ENCODE data around the gene ZNF75A.
"Not testable (repeated sequence)": the region's sequence is repeated elsewhere in the genome, so short reads cannot be mapped to it uniquely, and the experiment has no call there.

ZNF75A gene

GRCh38 chr16:3305109-3306068, at the start of gene ZNF75A, which contains the start of gene TIGD7:
TSS of gene ZNF75A (plus strand) at chr16:3305497. CDS start at chr16:3308429, 2,932 bp downstream.
TSS of gene TIGD7 (minus strand) at chr16:3305430. CDS start at chr16:3300614, 4,816 bp downstream.
- DNase-seq = peak; percentile 14

GRCh38 chr16:3256146-3256865, 49.0 kb upstream of the ZNF75A start, which contains the start of gene MEFV:
TSS of gene MEFV (minus strand) at chr16:3256633. CDS start at chr16:3256587, 46 bp downstream.
- no peak for DNase-seq

GRCh38 chr16:3256866-3257465, 48.3 kb upstream of the ZNF75A start:
- no peak for DNase-seq

- no peak for DNase-seq
These were observed 45.5 kb upstream of the ZNF75A start for GRCh38 chr16:3259836-3260235.

- DNase-seq = no peak
These were observed 42.8 kb upstream of the ZNF75A start for GRCh38 chr16:3262517-3262916.

- peak; percentile 80 for DNase-seq
These were observed 40.9 kb upstream of the ZNF75A start for GRCh38 chr16:3264137-3265036.

- DNase-seq = no peak
These were observed 38.3 kb upstream of the ZNF75A start for GRCh38 chr16:3266873-3267537.

- DNase-seq = no peak
These were observed 37.0 kb upstream of the ZNF75A start for GRCh38 chr16:3268294-3268693.

- not testable (repeated sequence) for DNase-seq
These were observed 34.6 kb upstream of the ZNF75A start for GRCh38 chr16:3270718-3271117.

GRCh38 chr16:3271281-3271680, 34.0 kb upstream of the ZNF75A start:
- DNase-seq = not testable (repeated sequence)

- DNase-seq = peak; percentile 32
These were observed 30.8 kb upstream of the ZNF75A start for GRCh38 chr16:3274490-3274889.

GRCh38 chr16:3274947-3275346, 30.4 kb upstream of the ZNF75A start:
- no peak for DNase-seq

GRCh38 chr16:3276679-3277078, 28.6 kb upstream of the ZNF75A start:
- no peak for DNase-seq

- no peak for DNase-seq
These were observed 24.0 kb upstream of the ZNF75A start for GRCh38 chr16:3281222-3281820.

GRCh38 chr16:3282103-3282729, 23.1 kb upstream of the ZNF75A start:
- DNase-seq = peak; percentile 36

GRCh38 chr16:3282730-3283542, 22.4 kb upstream of the ZNF75A start, which contains the start of gene ZNF263:
TSS of gene ZNF263 (plus strand) at chr16:3283491. CDS start at chr16:3283819, 328 bp downstream.
- peak; percentile 91 for DNase-seq

- no peak for DNase-seq
These were observed 21.5 kb upstream of the ZNF75A start for GRCh38 chr16:3283543-3284447.

- no peak for DNase-seq
These were observed 20.2 kb upstream of the ZNF75A start for GRCh38 chr16:3285131-3285530.

All from NCI-H1436 treated with DMSO at 0.1 percent for 48 hours (cell line).